Mesangial cell (primary cell): ENCODE results near the gene TRIM13. TPM values are rescaled to one million over a fixed set of nuclear protein-coding genes. Genes with fewer than 3 reads are reported as not detected.

Experiments
- total RNA-seq: library from RNA; depleted of rRNA; stranded (reverse); fragments of >200 nt; gene quantifications from 2 replicates; pipeline ENCODE4 v1.2.3, GENCODE V29; 2015

The TRIM13 gene
- total RNA-seq = 9.1 and 15.8 TPM in 2 replicates

DNA sequence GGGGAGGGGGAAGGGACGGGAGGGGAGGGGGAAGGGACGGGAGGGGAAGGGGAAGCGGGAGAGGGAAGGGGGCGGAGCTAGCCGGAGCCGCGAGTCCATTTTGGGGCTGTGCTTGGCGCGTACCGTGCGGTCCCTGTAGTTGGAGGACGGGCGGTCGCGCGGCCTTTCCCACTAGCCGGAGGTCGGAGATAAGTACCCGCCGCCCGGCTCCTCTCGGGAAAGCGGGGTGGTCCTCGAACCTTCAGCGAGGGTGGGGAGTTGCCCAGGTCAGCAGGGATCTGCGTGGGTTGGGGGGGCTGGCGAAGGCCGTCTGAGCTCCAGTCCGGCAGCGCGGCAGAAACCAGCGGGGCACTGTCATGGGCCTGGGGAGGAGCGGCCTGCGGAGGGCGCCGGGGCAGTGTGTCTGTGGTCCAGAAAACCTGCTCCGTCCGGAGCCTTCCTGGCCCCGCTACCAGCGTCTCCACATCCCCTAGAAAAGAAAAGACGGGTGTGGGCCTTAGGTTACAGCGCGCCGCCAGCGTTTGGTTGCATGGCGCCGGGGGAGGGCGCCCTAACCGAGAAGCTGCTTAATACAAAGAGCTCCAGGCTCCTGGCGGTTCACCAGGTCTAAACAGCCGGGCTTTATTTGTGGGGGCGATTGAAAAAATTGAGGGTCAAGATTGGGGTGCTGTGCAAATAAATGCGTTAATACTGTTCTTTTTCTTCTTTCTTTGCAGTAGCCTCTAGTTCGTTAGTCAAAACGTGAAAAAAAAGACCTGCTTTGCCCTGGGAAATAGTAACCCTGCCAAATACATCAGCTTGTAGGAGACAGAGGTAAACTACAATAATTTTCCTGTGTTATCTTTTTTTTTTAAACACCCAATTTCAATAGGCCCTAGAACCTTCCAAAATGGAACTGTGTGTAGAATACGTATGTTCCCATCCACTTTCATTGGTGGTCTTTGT, at the start of gene TRIM13:
Gene TRIM13 (plus strand): TSS at position 92 of the 945 bp plus-strand sequence. CDS start 14,899 bp downstream, outside the sequence.

DNA sequence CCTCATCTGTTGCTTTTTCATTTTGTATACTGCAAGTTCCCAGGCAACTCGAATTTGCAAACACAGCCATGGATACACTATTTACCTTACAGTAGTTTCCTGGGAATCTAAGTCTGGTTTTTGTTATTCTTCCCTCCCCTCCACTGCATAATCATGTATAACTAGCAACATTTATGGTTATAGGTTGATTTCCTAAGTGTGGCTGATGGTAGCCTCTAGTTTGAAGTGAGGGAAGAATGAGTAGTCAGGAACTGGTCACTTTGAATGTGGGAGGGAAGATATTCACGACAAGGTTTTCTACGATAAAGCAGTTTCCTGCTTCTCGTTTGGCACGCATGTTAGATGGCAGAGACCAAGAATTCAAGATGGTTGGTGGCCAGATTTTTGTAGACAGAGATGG, 18.4 kb downstream of the TRIM13 start, which contains the start of gene KCNRG:
Gene KCNRG (plus strand): TSS at position 187 of the 400 bp plus-strand sequence. CDS start 50 bp downstream, at position 237.

Other genes with a start within 250 kb of the TRIM13 start
- gene KPNA3, start 204.4 kb upstream of the TRIM13 start, total RNA-seq = 13.7 and 25.3 TPM in 2 replicates
- 2.8 and 4.6 TPM in 2 replicates for gene SPRYD7, start 60.7 kb upstream of the TRIM13 start, total RNA-seq
- 0.33 and 0.89 TPM in 2 replicates for gene KCNRG, start 18.4 kb downstream of the TRIM13 start, total RNA-seq